ENCODE measurements around the gene DHCR7.
"Not testable (repeated sequence)": the region's sequence is repeated elsewhere in the genome, so short reads cannot be mapped to it uniquely, and the experiment has no call there.

The DHCR7 gene

GRCh38 chr11:71423181-71423790, 24.9 kb downstream of the DHCR7 start:
- no peaks in the 10 kb centered on the region for H3K9me3 ChIP-seq (ENCODE audit: control insufficient read depth, insufficient read depth, low read length)
- TF ChIP-seq EZH2phosphoT487 (IDR thresholded peaks at IDR 0.05; ENCODE audit: borderline replicate concordance, low read length) (no peak), CTCF (IDR thresholded peaks at IDR 0.05; ENCODE audit: low read depth, low read length, poor library complexity, severe bottlenecking) (no peak)
- no peaks in the 10 kb centered on the region for H3F3A ChIP-seq (ENCODE audit: control insufficient read depth, insufficient read depth)
- H3K4me2 ChIP-seq (ENCODE audit: low read length): no peak overlapping the region
- no peaks in the 10 kb centered on the region for H3K27me3 ChIP-seq (ENCODE audit: control insufficient read depth, low read length)
- peaks cover 23% of the 10 kb centered on the region for H3K4me1 ChIP-seq (ENCODE audit: control insufficient read depth, low read length)
- H3K9me2 ChIP-seq (replicated peaks; ENCODE audit: control insufficient read depth, low read length): no peaks in the 10 kb centered on the region
- H3K79me2 ChIP-seq (ENCODE audit: control insufficient read depth, low read length): no peaks in the 10 kb centered on the region
- no peaks in the 10 kb centered on the region for H4K20me1 ChIP-seq (ENCODE audit: control insufficient read depth, insufficient read depth, low read depth, low read length)
- H3K4me3 ChIP-seq (ENCODE audit: low read length): no peak overlapping the region
- H3K36me3 ChIP-seq (ENCODE audit: control insufficient read depth, low read length): no peaks in the 10 kb centered on the region
- no peak overlapping the region for H3K27ac ChIP-seq (ENCODE audit: low read depth, low read length)

GRCh38 chr11:71422318-71422717, 25.9 kb downstream of the DHCR7 start:
- not testable (repeated sequence) for H3K9me3 ChIP-seq (ENCODE audit: control insufficient read depth, insufficient read depth, low read length); H3K4me3 ChIP-seq (ENCODE audit: low read length); H3K9me2 ChIP-seq (replicated peaks; ENCODE audit: control insufficient read depth, low read length); H3K4me2 ChIP-seq (ENCODE audit: low read length); H3K27me3 ChIP-seq (ENCODE audit: control insufficient read depth, low read length); H3K79me2 ChIP-seq (ENCODE audit: control insufficient read depth, low read length); H4K20me1 ChIP-seq (ENCODE audit: control insufficient read depth, insufficient read depth, low read depth, low read length); H3F3A ChIP-seq (ENCODE audit: control insufficient read depth, insufficient read depth); H3K36me3 ChIP-seq (ENCODE audit: control insufficient read depth, low read length); H3K27ac ChIP-seq (ENCODE audit: low read depth, low read length)
- peaks cover 23% of the 10 kb centered on the region for H3K4me1 ChIP-seq (ENCODE audit: control insufficient read depth, low read length)

GRCh38 chr11:71421392-71421950, 26.7 kb downstream of the DHCR7 start:
- H4K20me1 ChIP-seq (ENCODE audit: control insufficient read depth, insufficient read depth, low read depth, low read length): no peaks in the 10 kb centered on the region
- no peaks in the 10 kb centered on the region for H3K36me3 ChIP-seq (ENCODE audit: control insufficient read depth, low read length)
- no peak overlapping the region for H3K4me2 ChIP-seq (ENCODE audit: low read length)
- no peaks in the 10 kb centered on the region for H3K9me3 ChIP-seq (ENCODE audit: control insufficient read depth, insufficient read depth, low read length)
- no peaks in the 10 kb centered on the region for H3F3A ChIP-seq (ENCODE audit: control insufficient read depth, insufficient read depth)
- no peaks in the 10 kb centered on the region for H3K79me2 ChIP-seq (ENCODE audit: control insufficient read depth, low read length)
- H3K27ac ChIP-seq (ENCODE audit: low read depth, low read length): no peak overlapping the region
- no peak for TF ChIP-seq EZH2phosphoT487 (IDR thresholded peaks at IDR 0.05; ENCODE audit: borderline replicate concordance, low read length)
- TF ChIP-seq CTCF (IDR thresholded peaks at IDR 0.05; ENCODE audit: low read depth, low read length, poor library complexity, severe bottlenecking): no peak
- H3K4me1 ChIP-seq (ENCODE audit: control insufficient read depth, low read length): peaks cover 20% of the 10 kb centered on the region
- no peak overlapping the region for H3K4me3 ChIP-seq (ENCODE audit: low read length)
- no peaks in the 10 kb centered on the region; the same call in 1 of the 2 replicates for H3K27me3 ChIP-seq (ENCODE audit: control insufficient read depth, low read length)
- no peaks in the 10 kb centered on the region for H3K9me2 ChIP-seq (replicated peaks; ENCODE audit: control insufficient read depth, low read length)

GRCh38 chr11:71420455-71421241, 27.5 kb downstream of the DHCR7 start:
- no peaks in the 10 kb centered on the region for H3K9me3 ChIP-seq (ENCODE audit: control insufficient read depth, insufficient read depth, low read length)
- no peaks in the 10 kb centered on the region for H3K79me2 ChIP-seq (ENCODE audit: control insufficient read depth, low read length)
- no peaks in the 10 kb centered on the region; the same call in 1 of the 2 replicates for H3K27me3 ChIP-seq (ENCODE audit: control insufficient read depth, low read length)
- no peaks in the 10 kb centered on the region for H3K36me3 ChIP-seq (ENCODE audit: control insufficient read depth, low read length)
- H3K27ac ChIP-seq (ENCODE audit: low read depth, low read length): no peak overlapping the region
- no peaks in the 10 kb centered on the region for H4K20me1 ChIP-seq (ENCODE audit: control insufficient read depth, insufficient read depth, low read depth, low read length)
- H3F3A ChIP-seq (ENCODE audit: control insufficient read depth, insufficient read depth): no peaks in the 10 kb centered on the region
- H3K4me3 ChIP-seq (ENCODE audit: low read length): no peak overlapping the region
- no peak overlapping the region for H3K4me2 ChIP-seq (ENCODE audit: low read length)
- H3K9me2 ChIP-seq (replicated peaks; ENCODE audit: control insufficient read depth, low read length): no peaks in the 10 kb centered on the region
- TF ChIP-seq EZH2phosphoT487 (IDR thresholded peaks at IDR 0.05; ENCODE audit: borderline replicate concordance, low read length) (no peak), CTCF (IDR thresholded peaks at IDR 0.05; ENCODE audit: low read depth, low read length, poor library complexity, severe bottlenecking) (peak; percentile 84)
- H3K4me1 ChIP-seq (ENCODE audit: control insufficient read depth, low read length): peaks cover 12% of the 10 kb centered on the region
